Stimulated activated CD8-positive, alpha-beta memory T cell treated with anti-CD3 and anti-CD28 coated beads, Interleukin-12 subunit alpha, Interleukin-12 subunit beta, amount 100 ng/mL, for 24 hours (primary cell): ENCODE data around the gene F9.

Experiments
- DNase-seq: peaks from one replicate; pipeline ENCODE4 v3.0.0-alpha.2; 2020; ENCODE audit errors: extremely low read depth

Gene F9

GRCh38 chrX:139600105-139600504 is 69.6 kb downstream of the F9 start:
- DNase-seq, result no peak
